Measurements from ENCODE around the gene TNXB. TPM values are rescaled to one million over a fixed set of nuclear protein-coding genes. Genes with fewer than 3 reads are reported as not detected.
A peak's percentile ranks its signal among the peaks of the same experiment; 100 is the strongest.
"Not testable (repeated sequence)": the region's sequence is repeated elsewhere in the genome, so short reads cannot be mapped to it uniquely, and the experiment has no call there.

TNXB gene
- total RNA-seq, 2 donors from 2014 or later, result 138 to 210 TPM

DNA sequence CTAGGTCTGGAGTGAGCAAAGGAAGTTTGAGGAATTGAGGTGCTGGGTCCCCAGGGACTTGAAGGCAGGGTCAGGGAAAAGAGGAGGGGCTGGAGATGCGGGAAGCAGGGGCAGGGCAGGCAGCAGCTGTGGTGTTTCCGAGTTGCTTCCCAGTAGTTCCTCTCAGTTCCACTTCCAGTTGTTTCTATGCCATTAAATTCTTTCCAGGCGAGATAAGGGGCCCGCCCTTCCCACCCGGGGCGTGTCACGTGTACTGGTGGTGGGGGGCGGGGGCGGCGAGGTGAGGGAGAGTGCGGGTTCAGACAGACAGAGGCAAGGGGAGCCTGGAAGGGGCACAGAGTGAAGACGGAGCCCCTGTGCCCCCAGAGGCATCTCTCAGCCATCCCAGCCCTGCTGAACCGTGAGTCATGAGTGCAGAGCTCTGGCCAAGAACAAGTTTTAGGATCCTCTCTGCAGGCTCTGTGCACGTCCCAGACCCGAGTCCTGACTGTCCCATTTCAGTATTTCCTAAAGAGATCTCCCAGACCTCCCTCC, 977 bp downstream of the TNXB start:
- TF ChIP-seq, protein P1, sequence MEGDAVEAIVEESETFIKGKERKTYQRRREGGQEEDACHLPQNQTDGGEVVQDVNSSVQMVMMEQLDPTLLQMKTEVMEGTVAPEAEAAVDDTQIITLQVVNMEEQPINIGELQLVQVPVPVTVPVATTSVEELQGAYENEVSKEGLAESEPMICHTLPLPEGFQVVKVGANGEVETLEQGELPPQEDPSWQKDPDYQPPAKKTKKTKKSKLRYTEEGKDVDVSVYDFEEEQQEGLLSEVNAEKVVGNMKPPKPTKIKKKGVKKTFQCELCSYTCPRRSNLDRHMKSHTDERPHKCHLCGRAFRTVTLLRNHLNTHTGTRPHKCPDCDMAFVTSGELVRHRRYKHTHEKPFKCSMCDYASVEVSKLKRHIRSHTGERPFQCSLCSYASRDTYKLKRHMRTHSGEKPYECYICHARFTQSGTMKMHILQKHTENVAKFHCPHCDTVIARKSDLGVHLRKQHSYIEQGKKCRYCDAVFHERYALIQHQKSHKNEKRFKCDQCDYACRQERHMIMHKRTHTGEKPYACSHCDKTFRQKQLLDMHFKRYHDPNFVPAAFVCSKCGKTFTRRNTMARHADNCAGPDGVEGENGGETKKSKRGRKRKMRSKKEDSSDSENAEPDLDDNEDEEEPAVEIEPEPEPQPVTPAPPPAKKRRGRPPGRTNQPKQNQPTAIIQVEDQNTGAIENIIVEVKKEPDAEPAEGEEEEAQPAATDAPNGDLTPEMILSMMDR (IDR thresholded peaks at IDR 0.05), result no peak
- peak overlapping the region; percentile 45 to 54 for H3K4me3 ChIP-seq
- peaks cover 0 to 82% of the 10 kb centered on the region in 2 donors for H3K4me1 ChIP-seq
- peak; percentile 93 for DNase-seq (ENCODE audit: low spot score)
- H3K36me3 ChIP-seq, result no peaks in the 10 kb centered on the region
- H3K27ac ChIP-seq, result peak overlapping the region; percentile 83 to 89
- H3K9me3 ChIP-seq, result no peaks in the 10 kb centered on the region
- H3K27me3 ChIP-seq, result no peaks in the 10 kb centered on the region

DNA sequence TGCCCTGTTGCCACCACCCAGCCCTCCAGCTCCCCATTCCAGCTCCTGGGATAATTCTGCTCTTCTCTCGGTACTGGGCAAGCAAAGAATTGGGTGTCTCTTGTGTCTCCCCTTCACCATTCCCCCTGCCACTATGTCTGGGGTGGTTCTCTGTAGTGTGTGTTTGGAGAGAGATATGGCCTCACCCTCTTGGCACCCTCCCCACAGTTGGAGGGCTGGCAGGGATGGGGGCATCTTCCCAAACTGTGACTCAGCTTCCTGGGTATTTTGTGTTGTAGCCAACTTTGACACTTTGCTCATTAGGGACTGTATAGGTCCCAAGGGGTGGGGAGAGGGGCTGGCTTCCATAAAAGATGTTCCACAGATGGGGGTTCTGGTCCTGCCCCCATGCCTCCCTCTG, 1.7 kb downstream of the TNXB start:
- Histone ChIP-seq H3K27ac (peak overlapping the region; percentile 83 to 89), H3K9me3 (no peaks in the 10 kb centered on the region), H3K4me1 (peaks cover 0 to 75% of the 10 kb centered on the region in 2 donors), H3K27me3 (no peaks in the 10 kb centered on the region), H3K4me3 (peak overlapping the region; percentile 45 to 54), H3K36me3 (no peaks in the 10 kb centered on the region)
- TF ChIP-seq, protein P1 (IDR thresholded peaks at IDR 0.05), result no peak
- DNase-seq (ENCODE audit: low spot score), result no peak

DNA sequence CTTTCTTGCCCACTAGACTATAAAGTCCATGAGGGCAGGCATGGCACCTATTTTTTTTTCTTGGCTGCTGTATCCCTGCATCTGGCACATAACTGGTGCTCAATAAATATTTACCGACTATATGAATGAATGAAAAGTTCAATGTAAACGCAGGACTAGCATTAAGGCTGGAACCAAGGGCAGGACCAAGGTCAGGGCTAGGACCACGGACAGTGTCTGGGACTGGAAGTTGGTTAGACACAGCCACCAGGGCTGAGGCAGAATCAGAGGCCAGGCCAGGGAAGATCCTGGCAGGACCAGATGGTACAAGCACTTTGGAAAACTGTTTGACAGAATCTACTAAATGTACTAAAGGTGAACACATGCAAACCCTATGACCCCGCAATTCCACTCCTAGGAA, 3.7 kb downstream of the TNXB start:
- Histone ChIP-seq H3K36me3 (no peaks in the 10 kb centered on the region), H3K4me1 (peaks cover 0 to 55% of the 10 kb centered on the region in 2 donors), H3K4me3 (no peak overlapping the region), H3K9me3 (no peaks in the 10 kb centered on the region), H3K27me3 (no peaks in the 10 kb centered on the region), H3K27ac (peak overlapping the region; percentile 51 to 89)
- DNase-seq (ENCODE audit: low spot score), result no peak
- TF ChIP-seq, protein P1 (IDR thresholded peaks at IDR 0.05), result no peak

DNA sequence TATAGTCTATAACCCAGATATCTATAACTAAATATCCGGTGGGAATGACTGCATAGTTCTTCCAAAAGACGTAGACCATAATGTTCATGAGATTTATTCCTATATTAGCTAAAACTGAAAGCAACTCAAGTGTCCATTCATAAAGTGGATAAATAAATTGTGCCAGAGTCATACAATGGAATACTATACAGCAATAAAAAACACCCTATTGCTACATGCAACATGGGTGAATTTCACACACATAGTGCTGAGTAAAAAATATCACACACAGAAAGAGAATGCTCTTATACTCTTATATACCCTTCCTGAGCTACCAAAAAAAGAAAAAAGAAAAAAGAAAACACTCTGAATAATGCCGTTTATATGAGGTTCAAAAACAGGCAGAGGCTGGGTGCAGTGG, 6.9 kb downstream of the TNXB start:
- H3K9me3 ChIP-seq, result no peaks in the 10 kb centered on the region
- no peak overlapping the region for H3K27ac ChIP-seq
- no peak overlapping the region for H3K4me3 ChIP-seq
- TF ChIP-seq, protein P1 (IDR thresholded peaks at IDR 0.05), result no peak
- H3K27me3 ChIP-seq, result no peaks in the 10 kb centered on the region
- no peak for DNase-seq (ENCODE audit: low spot score)
- peaks cover 0 to 23% of the 10 kb centered on the region in 2 donors for H3K4me1 ChIP-seq
- peaks cover 14% of the 10 kb centered on the region for H3K36me3 ChIP-seq

DNA sequence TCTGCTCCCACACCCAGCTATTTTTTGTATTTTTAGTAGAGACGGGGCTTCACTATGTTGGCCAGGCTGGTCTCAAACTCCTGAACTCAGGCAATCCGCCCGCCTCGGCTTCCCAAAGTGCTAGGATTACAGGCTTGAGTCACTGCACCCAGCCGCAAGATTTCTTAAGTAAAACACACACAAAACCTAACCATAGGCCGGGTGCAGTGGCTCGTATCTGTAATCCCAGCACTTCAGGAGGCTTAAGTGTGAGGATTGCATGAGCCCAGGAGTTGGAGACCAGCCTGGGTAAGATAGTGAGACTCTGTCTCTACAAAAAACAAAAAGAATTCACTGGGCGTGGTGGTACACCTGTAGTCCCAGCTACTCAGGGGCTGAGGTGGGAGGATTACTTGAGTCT, 8.9 kb downstream of the TNXB start:
- H3K36me3 ChIP-seq, result peaks cover 33% of the 10 kb centered on the region
- not testable (repeated sequence) for H3K9me3 ChIP-seq; H3K27me3 ChIP-seq; DNase-seq (ENCODE audit: low spot score); H3K4me3 ChIP-seq; H3K27ac ChIP-seq
- H3K4me1 ChIP-seq, result peaks cover 0 to 16% of the 10 kb centered on the region in 2 donors

DNA sequence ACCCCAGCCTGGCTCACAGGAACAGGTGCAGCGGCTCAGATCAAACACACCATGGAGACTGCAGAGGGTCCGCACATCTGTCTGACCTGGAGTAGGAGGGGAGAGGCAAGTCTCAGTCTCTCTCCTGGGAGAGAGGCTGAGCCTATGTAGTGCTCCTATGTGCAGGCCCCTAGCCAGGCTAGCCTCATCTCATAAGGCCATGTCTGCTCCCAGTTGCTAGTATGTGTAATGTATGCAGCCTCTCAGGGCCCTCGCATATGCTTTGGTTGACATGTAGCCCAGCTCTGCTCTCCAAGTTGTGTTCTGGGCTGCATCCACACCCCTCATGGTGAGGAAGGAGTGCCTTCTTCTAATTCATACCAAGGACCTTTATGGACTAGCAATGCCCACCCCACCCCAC, 11.8 kb downstream of the TNXB start:
- H3K4me3 ChIP-seq, result no peak overlapping the region
- TF ChIP-seq, protein P1 (IDR thresholded peaks at IDR 0.05), result no peak
- no peak for DNase-seq (ENCODE audit: low spot score)
- no peaks in the 10 kb centered on the region for H3K9me3 ChIP-seq
- peaks cover 0 to 35% of the 10 kb centered on the region in 2 donors for H3K4me1 ChIP-seq
- peaks cover 33% of the 10 kb centered on the region for H3K36me3 ChIP-seq
- H3K27me3 ChIP-seq, result no peaks in the 10 kb centered on the region
- no peak overlapping the region for H3K27ac ChIP-seq
